ENCODE measurements around the gene CCDC121. TPM values are rescaled to one million over a fixed set of nuclear protein-coding genes. Genes with fewer than 3 reads are reported as not detected.

The CCDC121 gene
- total and polyA plus RNA-seq, 2 of the 4 experiments (the other 2 are of a cell fraction), result 0.65 to 2.0 TPM

DNA sequence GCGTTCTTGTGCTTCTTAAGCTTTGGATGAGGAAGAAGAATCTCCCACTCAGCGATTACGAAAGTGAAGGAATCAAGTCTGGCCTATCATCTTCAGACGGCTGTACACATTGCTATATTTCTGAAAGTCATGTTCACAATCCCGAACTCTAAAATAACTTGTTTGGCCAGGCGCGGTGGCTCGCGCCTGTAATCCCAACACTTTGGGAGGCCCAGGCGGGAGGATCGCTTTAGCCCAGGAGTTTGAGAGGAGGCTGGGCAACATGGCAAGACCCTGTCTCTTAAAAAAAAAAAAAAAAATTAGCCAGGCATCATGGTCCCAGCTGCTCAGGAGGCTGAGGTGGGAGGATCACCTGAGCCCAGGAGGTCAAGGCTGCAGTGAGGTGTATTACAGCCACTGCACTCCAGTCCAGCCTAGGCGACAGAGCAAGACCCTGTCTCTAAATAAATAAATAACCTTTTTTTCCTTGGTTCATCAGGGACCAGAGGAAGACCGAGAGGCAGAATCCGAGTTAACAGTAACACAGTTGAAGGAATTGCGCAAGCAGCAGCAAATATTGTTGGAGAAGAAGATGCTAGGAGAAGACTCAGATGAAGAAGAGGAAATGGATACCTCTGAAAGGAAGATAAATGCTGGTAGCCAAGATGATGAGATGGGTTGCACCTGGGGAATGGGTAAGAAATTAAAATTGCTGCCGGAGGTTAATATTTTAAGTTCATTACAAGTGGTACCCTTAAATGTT, 36.0 kb upstream of the CCDC121 start:
- peak overlapping the region; percentile 86; the same call in 1 of the 2 replicates for H3K27ac ChIP-seq (ENCODE audit: insufficient read depth, low read length)
- H3K36me3 ChIP-seq (ENCODE audit: control insufficient read depth, insufficient read depth, low read length), result peaks cover 18% of the 10 kb centered on the region
- ATAC-seq (ENCODE audit: low read depth) (no peak), DNase-seq (no peak)
- peaks cover 15 to 41% of the 10 kb centered on the region in 2 experiments for H3K79me1 ChIP-seq (ENCODE audit: low read depth in 1 of 2, low read length in 2 of 2)
- H2AFZ ChIP-seq (replicated peaks; ENCODE audit: low read length, poor library complexity), result no peak overlapping the region
- H3K4me2 ChIP-seq (ENCODE audit: low read depth, low read length), result peak overlapping the region; percentile 99
- peak overlapping the region; percentile 93 for H3K9ac ChIP-seq (ENCODE audit: low read depth, low read length)
- H2AK5ac ChIP-seq (ENCODE audit: low read depth, low read length), result no peak overlapping the region
- no peak overlapping the region for H2BK15ac ChIP-seq (ENCODE audit: low read depth, low read length)
- no peak overlapping the region; the same call in 1 of the 2 replicates for H3K56ac ChIP-seq (ENCODE audit: extremely low read depth, insufficient read depth, low read length)
- H3K23ac ChIP-seq (ENCODE audit: low read depth, low read length), result peak overlapping the region; percentile 23; the same call in 1 of the 2 replicates
- peak overlapping the region; percentile 85 for H3K4me3 ChIP-seq (ENCODE audit: insufficient read depth, low read depth, low read length)
- H3K9me1 ChIP-seq (ENCODE audit: insufficient read depth, low read length), result peaks cover 6% of the 10 kb centered on the region; the same call in 1 of the 2 replicates
- POLR2A ChIA-PET (ENCODE audit: unreplicated experiment), result no interaction called here
- no peaks in the 10 kb centered on the region for H3K27me3 ChIP-seq (ENCODE audit: control insufficient read depth, insufficient read depth, low read length)
- H3K4me1 ChIP-seq (ENCODE audit: control insufficient read depth, insufficient read depth, low read length), result peaks cover 5% of the 10 kb centered on the region
- H4K91ac ChIP-seq (ENCODE audit: insufficient read depth, low read depth, low read length), result no peak overlapping the region; the same call in 1 of the 2 replicates
- H3K9me3 ChIP-seq (ENCODE audit: control insufficient read depth, insufficient read depth, low read length), result no peaks in the 10 kb centered on the region
- H4K5ac ChIP-seq (ENCODE audit: low read depth, low read length), result peak overlapping the region; percentile 88
- no peak overlapping the region for H2BK20ac ChIP-seq (ENCODE audit: low read depth, low read length)
- no peak overlapping the region for H2BK5ac ChIP-seq (ENCODE audit: low read depth, low read length, poor library complexity, severe bottlenecking)
- intact Hi-C loops (cut with micrococcal nuclease) (no loop called here), dilution Hi-C loops (cut with HindIII; ENCODE audit: low sequenced_read_pairs, unreplicated experiment) (no loop called here), in situ Hi-C loops (cut with MboI; ENCODE audit: low sequenced_read_pairs) (no loop called here)
- peak overlapping the region; percentile 95 to 99; a peak in 3 of 4 replicates for H4K8ac ChIP-seq (ENCODE audit: low read depth in 2 of 2, low read length in 2 of 2)
- 94% methylated on average over 8 of the region's 16 CpGs; no CpG with 5 or more reads in 1 of the 2 experiments for WGBS, 2 experiments (ENCODE audit: extremely low coverage in 2 of 2, insufficient read length in 1 of 2)
- H2AK9ac ChIP-seq (replicated peaks; ENCODE audit: low read depth, low read length, poor library complexity), result peak overlapping the region; percentile 45
- no peaks in the 10 kb centered on the region for H4K20me1 ChIP-seq (ENCODE audit: insufficient read depth, low read length)
- CTCF ChIA-PET, result interaction anchor here (1.0 kb wide), 1 partner anchor 19 kb away, joined by 3 read pairs; no protein-coding TSS in a partner anchor
- BruUV-seq (replicated peaks), result no TSS peak
- H3K4ac ChIP-seq (ENCODE audit: low read depth, low read length), result peak overlapping the region; percentile 55; the same call in 1 of the 2 replicates
- TF ChIP-seq MAZ (IDR thresholded peaks at IDR 0.05; ENCODE audit: borderline replicate concordance, low read depth, low read length), result no peak
- peak; percentile 89 for TF ChIP-seq CEBPB (IDR thresholded peaks at IDR 0.05; ENCODE audit: low read depth, low read length)
- no peak for TF ChIP-seq MAFK (IDR thresholded peaks at IDR 0.05; ENCODE audit: low read depth, low read length)
- no peak for TF ChIP-seq CHD1 (IDR thresholded peaks at IDR 0.05; ENCODE audit: low read depth, low read length)
- TF ChIP-seq NFE2L2 (IDR thresholded peaks at IDR 0.05; ENCODE audit: low read depth, low read length), result no peak
- TF ChIP-seq, protein P1, sequence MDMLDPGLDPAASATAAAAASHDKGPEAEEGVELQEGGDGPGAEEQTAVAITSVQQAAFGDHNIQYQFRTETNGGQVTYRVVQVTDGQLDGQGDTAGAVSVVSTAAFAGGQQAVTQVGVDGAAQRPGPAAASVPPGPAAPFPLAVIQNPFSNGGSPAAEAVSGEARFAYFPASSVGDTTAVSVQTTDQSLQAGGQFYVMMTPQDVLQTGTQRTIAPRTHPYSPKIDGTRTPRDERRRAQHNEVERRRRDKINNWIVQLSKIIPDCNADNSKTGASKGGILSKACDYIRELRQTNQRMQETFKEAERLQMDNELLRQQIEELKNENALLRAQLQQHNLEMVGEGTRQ (IDR thresholded peaks at IDR 0.05; ENCODE audit: low read depth, low read length), result no peak
- TF ChIP-seq, protein P2, sequence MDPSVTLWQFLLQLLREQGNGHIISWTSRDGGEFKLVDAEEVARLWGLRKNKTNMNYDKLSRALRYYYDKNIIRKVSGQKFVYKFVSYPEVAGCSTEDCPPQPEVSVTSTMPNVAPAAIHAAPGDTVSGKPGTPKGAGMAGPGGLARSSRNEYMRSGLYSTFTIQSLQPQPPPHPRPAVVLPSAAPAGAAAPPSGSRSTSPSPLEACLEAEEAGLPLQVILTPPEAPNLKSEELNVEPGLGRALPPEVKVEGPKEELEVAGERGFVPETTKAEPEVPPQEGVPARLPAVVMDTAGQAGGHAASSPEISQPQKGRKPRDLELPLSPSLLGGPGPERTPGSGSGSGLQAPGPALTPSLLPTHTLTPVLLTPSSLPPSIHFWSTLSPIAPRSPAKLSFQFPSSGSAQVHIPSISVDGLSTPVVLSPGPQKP (IDR thresholded peaks at IDR 0.05; ENCODE audit: borderline replicate concordance, low read depth, low read length), result no peak
- TF ChIP-seq RCOR1 (IDR thresholded peaks at IDR 0.05; ENCODE audit: insufficient replicate concordance, low read length), result no peak
- no peak for TF ChIP-seq RAD21 (IDR thresholded peaks at IDR 0.05; ENCODE audit: low read length)
- H2BK120ac ChIP-seq (ENCODE audit: low read depth, low read length), result no peak overlapping the region
- 0 out of 2 replicates have a peak overlapping the region, but pooled peaks have one; percentile 19 for H3K14ac ChIP-seq (replicated peaks; ENCODE audit: low read depth, low read length)
- no peak overlapping the region for H3K18ac ChIP-seq (ENCODE audit: low read depth, low read length)
